H9 (cell line): ENCODE results near the gene DHRSX. TPM values are rescaled to one million over a fixed set of nuclear protein-coding genes. Genes with fewer than 3 reads are reported as not detected.
A peak's percentile ranks its signal among the peaks of the same experiment; 100 is the strongest.

Experiments used
- DNase-seq: peaks from one replicate; pipeline ENCODE4 v3.0.0-alpha.2; 2017
- H2AFZ ChIP-seq: one replicate; pipeline ENCODE4 v1.6.1; 2013; ENCODE audit warnings: mild to moderate bottlenecking, low read length, control low read depth, moderate library complexity
- H2AK5ac ChIP-seq: 2 replicates; pipeline ENCODE4 v1.6.1; 2013; ENCODE audit warnings: low read length, control low read depth, mixed read lengths; ENCODE audit not compliant: insufficient read length
- H2BK120ac ChIP-seq: one replicate; pipeline ENCODE4 v1.6.1; 2013; ENCODE audit warnings: low read depth, mild to moderate bottlenecking, low read length, control low read depth, inconsistent platforms; ENCODE audit not compliant: poor library complexity, severe bottlenecking
- H2BK12ac ChIP-seq: 2 replicates; pipeline ENCODE4 v1.6.1; 2013; ENCODE audit warnings: low read length, control low read depth, mixed read lengths, low read depth; ENCODE audit not compliant: insufficient read length
- H2BK15ac ChIP-seq: 2 replicates; pipeline ENCODE4 v1.6.1; 2013; ENCODE audit warnings: low read depth, low read length, control low read depth
- H2BK20ac ChIP-seq: one replicate; pipeline ENCODE4 v1.6.1; 2013; ENCODE audit warnings: low read depth, mild to moderate bottlenecking, low read length, control low read depth, inconsistent platforms; ENCODE audit not compliant: poor library complexity, severe bottlenecking
- H2BK5ac ChIP-seq: 2 replicates; pipeline ENCODE4 v1.6.1; 2013; ENCODE audit warnings: low read length, control low read depth, mixed read lengths; ENCODE audit not compliant: insufficient read length
- H3K14ac ChIP-seq: 2 replicates; pipeline ENCODE4 v1.6.1; 2013; ENCODE audit warnings: low read length, control low read depth; ENCODE audit not compliant: insufficient read depth
- H3K18ac ChIP-seq: 2 replicates; pipeline ENCODE4 v1.6.1; 2013; ENCODE audit warnings: low read depth, mild to moderate bottlenecking, mixed read lengths, low read length, control low read depth; ENCODE audit not compliant: insufficient read length
- H3K23ac ChIP-seq: 2 replicates; pipeline ENCODE4 v1.6.1; 2013; ENCODE audit warnings: low read length, control low read depth, mixed read lengths, low read depth; ENCODE audit not compliant: insufficient read length
- H3K23me2 ChIP-seq: 2 replicates; pipeline ENCODE4 v1.6.1; 2013; ENCODE audit warnings: low read depth, mild to moderate bottlenecking, mixed read lengths, low read length, control low read depth; ENCODE audit not compliant: insufficient read length, poor library complexity, severe bottlenecking
- H3K27ac ChIP-seq: 2 replicates; pipeline ENCODE4 v1.5.1; 2013; ENCODE audit warnings: low read length, control low read depth, mixed read lengths, low read depth; ENCODE audit not compliant: insufficient read length
- H3K27me3 ChIP-seq: 2 replicates; pipeline ENCODE4 v1.6.1; 2013; ENCODE audit warnings: low read length, control low read depth, inconsistent platforms; ENCODE audit not compliant: insufficient read depth
- H3K4ac ChIP-seq: 2 replicates; pipeline ENCODE4 v1.6.1; 2013; ENCODE audit warnings: low read depth, mild to moderate bottlenecking, control low read depth, inconsistent platforms, low read length, moderate library complexity
- H3K4me1 ChIP-seq: 2 replicates; pipeline ENCODE4 v1.6.1; 2013; ENCODE audit warnings: low read length, control low read depth, inconsistent platforms; ENCODE audit not compliant: insufficient read depth
- H3K4me2 ChIP-seq: 2 replicates; pipeline ENCODE4 v1.6.1; 2013; ENCODE audit warnings: low read length, control low read depth, mixed read lengths; ENCODE audit not compliant: insufficient read length, insufficient read depth
- H3K56ac ChIP-seq: 2 replicates; pipeline ENCODE4 v1.6.1; 2013; ENCODE audit warnings: low read depth, mild to moderate bottlenecking, mixed read lengths, low read length, control low read depth; ENCODE audit not compliant: insufficient read length
- H3K79me1 ChIP-seq: 2 replicates; pipeline ENCODE4 v1.6.1; 2013; ENCODE audit warnings: low read depth, mild to moderate bottlenecking, moderate library complexity, low read length, control low read depth, inconsistent platforms; ENCODE audit not compliant: insufficient read depth, poor library complexity, severe bottlenecking
- H3K79me2 ChIP-seq: 2 replicates; pipeline ENCODE4 v1.6.1; 2013; ENCODE audit warnings: low read length, control low read depth, inconsistent platforms; ENCODE audit not compliant: insufficient read depth
- H3K9ac ChIP-seq: 2 replicates; pipeline ENCODE4 v1.6.1; 2013; ENCODE audit warnings: low read length, control low read depth, mixed read lengths; ENCODE audit not compliant: insufficient read length; ENCODE audit errors: extremely low read depth
- H3K9me3 ChIP-seq: one replicate; pipeline ENCODE4 v1.6.1; 2013; ENCODE audit warnings: low read depth, low read length, inconsistent platforms; ENCODE audit not compliant: control insufficient read depth
- H3T11ph ChIP-seq: one replicate; pipeline ENCODE4 v1.6.1; 2013; ENCODE audit warnings: mild to moderate bottlenecking, low read length, control low read depth, inconsistent platforms
- H4K20me1 ChIP-seq: one replicate; pipeline ENCODE4 v1.6.1; 2013; ENCODE audit not compliant: control insufficient read depth, insufficient read length, insufficient read depth
- H4K5ac ChIP-seq: 2 replicates; pipeline ENCODE4 v1.6.1; 2013; ENCODE audit warnings: low read depth, mild to moderate bottlenecking, mixed read lengths, low read length, control low read depth; ENCODE audit not compliant: insufficient read length
- H4K8ac ChIP-seq: replicated peaks from 2 replicates; pipeline ENCODE4 v1.6.1; 2013; ENCODE audit warnings: low read length, control low read depth, mixed read lengths, low read depth; ENCODE audit not compliant: insufficient read length
- H4K91ac ChIP-seq: 2 replicates; pipeline ENCODE4 v1.6.1; 2013; ENCODE audit warnings: low read depth, mild to moderate bottlenecking, moderate library complexity, mixed read lengths, low read length, control low read depth; ENCODE audit not compliant: insufficient read length
- H3K27ac Mint-ChIP-seq, 3 experiments: 2 replicates in 2 of 3; 3 replicates in 1 of 3; pipeline ENCODE4 v1.8.0; 2020 to 2021; ENCODE audit warnings: mixed read lengths in 3 of 3, mild to moderate bottlenecking in 1 of 3, moderate library complexity in 1 of 3
- H3K27me3 Mint-ChIP-seq: 2 replicates; pipeline ENCODE4 v1.8.0; 2021; ENCODE audit warnings: low read depth, mild to moderate bottlenecking, moderate library complexity, mixed read lengths
- H3K36me3 Mint-ChIP-seq, 3 experiments: 2 replicates in 2 of 3; 3 replicates in 1 of 3; pipeline ENCODE4 v1.8.0; 2020 to 2021; ENCODE audit warnings: low read depth in 3 of 3, mixed read lengths in 3 of 3; ENCODE audit not compliant: insufficient read depth in 1 of 3
- H3K4me1 Mint-ChIP-seq, 2 experiments: 2 replicates each; pipeline ENCODE4 v1.8.0; 2020; ENCODE audit warnings: mixed read lengths in 2 of 2
- H3K4me3 Mint-ChIP-seq, 2 experiments: 2 replicates in 1 of 2; 3 replicates in 1 of 2; pipeline ENCODE4 v1.8.0; 2020 to 2021; ENCODE audit warnings: mild to moderate bottlenecking in 2 of 2, mixed read lengths in 2 of 2, moderate library complexity in 1 of 2
- H3K9me3 Mint-ChIP-seq, 2 experiments: 2 replicates in 1 of 2; 3 replicates in 1 of 2; pipeline ENCODE4 v1.8.0; 2020; ENCODE audit warnings: mild to moderate bottlenecking in 2 of 2, mixed read lengths in 2 of 2, moderate library complexity in 1 of 2
- WGBS: extraction: QIAGEN DNeasy Blood & Tissue Kit; methylation state at CpG from one replicate; pipeline ENCODE4 v1.1.7; 2013; ENCODE audit warnings: missing lambda C conversion rate, low lambda C conversion rate, mixed read lengths; ENCODE audit not compliant: insufficient read length; ENCODE audit errors: extremely low coverage; 5-methylcytosine and 5-hydroxymethylcytosine counted together
- total RNA-seq: library from RNA; stranded (reverse); gene quantifications from 2 replicates; pipeline ENCODE4 v1.2.1, GENCODE V29; 2021
- TF ChIP-seq, protein P1 (sequence below): fragments of 200-600 bp; sonication (generic); conservative IDR thresholded peaks from 3 replicates; pipeline ENCODE4 v1.8.0; 2021; ENCODE audit warnings: antibody characterized with exemption, mild to moderate bottlenecking

Gene DHRSX
- total RNA-seq, 1 experiment from 2014 or later = 44.0 TPM

DNA sequence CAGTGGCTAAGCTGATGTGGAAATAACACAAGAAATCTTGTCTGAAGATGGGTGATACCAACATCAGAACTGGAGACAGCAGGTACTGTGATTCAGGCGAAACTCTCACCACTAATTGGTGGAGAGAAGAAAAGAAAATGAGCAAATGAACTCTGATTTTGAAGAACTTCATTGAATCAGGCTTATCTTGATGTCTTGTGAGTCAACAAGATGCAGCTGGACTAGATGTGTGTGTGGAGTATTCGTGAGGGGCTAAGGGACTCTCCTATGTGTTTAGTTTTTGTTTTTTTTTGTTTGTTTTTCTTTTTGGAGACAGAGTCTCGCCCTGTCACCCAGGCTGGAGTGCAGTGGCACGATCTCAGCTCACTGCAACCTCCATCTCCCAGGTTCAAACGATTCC is 131.6 kb downstream of the DHRSX start:
- Histone ChIP-seq H3K79me2 (peaks cover 1% of the 10 kb centered on the region; the same call in 1 of the 2 replicates), H3K4me2 (no peak overlapping the region), H3K4me1 (no peaks in the 10 kb centered on the region; the same call in 1 of the 2 replicates), H4K5ac (no peak overlapping the region), H2BK120ac (no peak overlapping the region), H3K14ac (no peak overlapping the region), H2AK5ac (no peak overlapping the region), H3K79me1 (no peaks in the 10 kb centered on the region), H2AFZ (no peak overlapping the region), H4K91ac (no peak overlapping the region), H4K8ac (no peak overlapping the region), H2BK5ac (no peak overlapping the region), H3K27me3 (no peaks in the 10 kb centered on the region), H4K20me1 (no peaks in the 10 kb centered on the region), H3K18ac (no peak overlapping the region), H3T11ph (no peak overlapping the region), H3K9me3 (no peaks in the 10 kb centered on the region), H3K9ac (no peak overlapping the region), H3K23me2 (no peaks in the 10 kb centered on the region), H2BK15ac (no peak overlapping the region), H2BK20ac (no peak overlapping the region), H3K56ac (no peak overlapping the region), H3K23ac (no peak overlapping the region), H3K27ac (no peak overlapping the region), H2BK12ac (no peak overlapping the region), H3K4ac (no peak overlapping the region)
- Mint-ChIP-seq H3K27me3 (no peaks in the 10 kb centered on the region), H3K4me3 (no peak overlapping the region), H3K4me1 (peaks cover 16 to 20% of the 10 kb centered on the region in 2 experiments), H3K9me3 (peaks cover 6 to 7% of the 10 kb centered on the region in 2 experiments; a peak in 4 of 5 replicates), H3K27ac (peak overlapping the region in 1 of 3 experiments; percentile 28; a peak in 2 of 7 replicates), H3K36me3 (peaks cover 22 to 32% (median 32%) of the 10 kb centered on the region in 3 experiments)
- WGBS = no CpG with 5 or more reads among the region's 5 CpGs
- no peak for DNase-seq
- TF ChIP-seq, protein P1, sequence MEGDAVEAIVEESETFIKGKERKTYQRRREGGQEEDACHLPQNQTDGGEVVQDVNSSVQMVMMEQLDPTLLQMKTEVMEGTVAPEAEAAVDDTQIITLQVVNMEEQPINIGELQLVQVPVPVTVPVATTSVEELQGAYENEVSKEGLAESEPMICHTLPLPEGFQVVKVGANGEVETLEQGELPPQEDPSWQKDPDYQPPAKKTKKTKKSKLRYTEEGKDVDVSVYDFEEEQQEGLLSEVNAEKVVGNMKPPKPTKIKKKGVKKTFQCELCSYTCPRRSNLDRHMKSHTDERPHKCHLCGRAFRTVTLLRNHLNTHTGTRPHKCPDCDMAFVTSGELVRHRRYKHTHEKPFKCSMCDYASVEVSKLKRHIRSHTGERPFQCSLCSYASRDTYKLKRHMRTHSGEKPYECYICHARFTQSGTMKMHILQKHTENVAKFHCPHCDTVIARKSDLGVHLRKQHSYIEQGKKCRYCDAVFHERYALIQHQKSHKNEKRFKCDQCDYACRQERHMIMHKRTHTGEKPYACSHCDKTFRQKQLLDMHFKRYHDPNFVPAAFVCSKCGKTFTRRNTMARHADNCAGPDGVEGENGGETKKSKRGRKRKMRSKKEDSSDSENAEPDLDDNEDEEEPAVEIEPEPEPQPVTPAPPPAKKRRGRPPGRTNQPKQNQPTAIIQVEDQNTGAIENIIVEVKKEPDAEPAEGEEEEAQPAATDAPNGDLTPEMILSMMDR = no peak
